SK-N-MC (cell line): ENCODE data around the gene PIK3R1.

Source experiments
- DNase-seq: peaks from one replicate; pipeline ENCODE4 v3.0.0-alpha.2; 2011; ENCODE audit warnings: low read depth, low spot score
- H3K27ac ChIP-seq: fragments of 200-600 bp; sonication (generic); 2 replicates; pipeline ENCODE4 v1.5.1; 2016; ENCODE audit warnings: mixed run types
- H3K36me3 ChIP-seq: fragments of 200-600 bp; sonication (generic); 2 replicates; pipeline ENCODE4 v1.6.1; 2017; ENCODE audit warnings: antibody characterized with exemption, low read length, mixed read lengths; ENCODE audit not compliant: insufficient read depth
- H3K4me3 ChIP-seq: fragments of 200-600 bp; sonication (generic); 2 replicates; pipeline ENCODE4 v1.5.1; 2016
- H3K9ac ChIP-seq: fragments of 200-600 bp; sonication (generic); 2 replicates; pipeline ENCODE4 v1.8.0; 2017; ENCODE audit warnings: mixed run types, mixed read lengths; ENCODE audit not compliant: insufficient read length
- H3K9me3 ChIP-seq: fragments of 200-600 bp; sonication (generic); 2 replicates; pipeline ENCODE4 v1.6.1; 2017; ENCODE audit warnings: low read depth, mild to moderate bottlenecking, antibody characterized with exemption, low read length, moderate library complexity, mixed read lengths
- EZH2 ChIP-seq: fragments of 200-600 bp; sonication (generic); IDR thresholded peaks from one replicate; pipeline ENCODE4 v1.6.1; 2017; ENCODE audit warnings: antibody characterized with exemption
- FOXP2 ChIP-seq: optimal IDR thresholded peaks from 2 replicates; pipeline ENCODE3; 2011; ENCODE audit warnings: mild to moderate bottlenecking, moderate library complexity; ENCODE audit not compliant: insufficient read depth; ENCODE audit errors: extremely low read length, control extremely low read depth
- POLR2AphosphoS5 ChIP-seq: IDR thresholded peaks from 2 replicates; pipeline ENCODE4 v1.6.1; 2012; ENCODE audit warnings: mild to moderate bottlenecking, low read depth, low read length, borderline replicate concordance

The PIK3R1 gene

DNA sequence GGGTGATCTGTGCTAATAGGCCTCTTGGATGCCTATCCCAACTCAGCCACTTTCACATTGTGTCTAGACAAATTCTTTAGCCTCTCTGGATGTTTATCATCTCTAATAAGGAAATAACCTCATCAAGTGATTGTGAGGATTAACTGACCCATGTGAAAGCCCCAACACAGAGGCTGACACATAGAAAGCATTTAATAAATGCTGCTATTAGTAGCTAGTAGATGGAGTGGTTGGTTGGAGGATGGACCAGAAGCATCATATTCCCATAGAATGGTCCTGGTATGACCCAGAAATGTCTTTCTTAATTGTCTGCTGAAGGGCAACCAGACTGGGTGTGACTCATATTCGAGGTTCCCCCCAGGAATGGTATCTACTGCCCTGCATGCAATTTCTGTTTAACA, 124.4 kb downstream of the PIK3R1 start:
- no peak for DNase-seq
- TF ChIP-seq POLR2AphosphoS5: no peak
- no peak for TF ChIP-seq EZH2
- TF ChIP-seq FOXP2: no peak
- H3K4me3 ChIP-seq: no peak overlapping the region
- H3K9ac ChIP-seq: no peak overlapping the region
- no peaks in the 10 kb centered on the region for H3K9me3 ChIP-seq
- H3K27ac ChIP-seq: no peak overlapping the region
- H3K36me3 ChIP-seq: no peaks in the 10 kb centered on the region

DNA sequence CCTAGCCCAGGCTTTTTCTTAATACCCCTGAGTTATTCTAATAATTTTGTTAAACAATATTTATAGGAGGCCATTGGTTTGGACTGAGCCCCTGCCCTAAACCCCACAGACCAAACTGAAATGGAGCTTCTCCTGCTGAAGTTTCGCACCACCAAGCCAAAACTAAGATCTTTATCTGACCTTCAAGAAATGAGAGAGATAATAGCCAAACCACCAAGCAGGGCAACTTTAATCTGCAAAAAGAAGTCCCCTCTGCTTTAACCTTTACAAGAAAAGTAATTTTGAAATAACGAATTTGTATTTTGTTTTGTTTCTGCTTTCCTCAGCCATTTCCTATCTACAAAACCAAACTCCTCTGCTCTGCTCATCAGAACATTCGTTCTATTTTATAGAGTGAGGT, 125.5 kb downstream of the PIK3R1 start:
- H3K27ac ChIP-seq: no peak overlapping the region
- TF ChIP-seq POLR2AphosphoS5 (no peak), EZH2 (no peak), FOXP2 (no peak)

DNA sequence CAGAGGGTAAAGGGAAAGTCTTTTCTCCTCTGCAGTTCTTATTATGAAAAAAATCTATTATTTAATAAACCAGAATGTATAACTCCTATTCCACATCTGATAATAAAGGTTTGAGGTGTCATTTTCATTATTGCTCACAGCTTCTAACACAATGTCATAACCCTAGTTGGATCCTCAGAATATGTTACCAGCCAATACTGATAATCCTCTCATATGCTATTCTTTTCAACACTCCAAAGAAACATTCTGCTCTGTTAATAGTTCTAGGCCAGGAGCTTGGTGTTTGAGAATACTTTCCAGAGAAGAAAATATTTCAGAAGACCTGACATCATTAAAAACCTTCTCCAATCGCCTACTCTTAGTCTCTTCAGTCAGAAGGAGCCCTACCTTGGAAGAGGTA, 127.1 kb downstream of the PIK3R1 start:
- no peak overlapping the region for H3K4me3 ChIP-seq
- TF ChIP-seq FOXP2: no peak
- no peak for TF ChIP-seq POLR2AphosphoS5
- no peak for TF ChIP-seq EZH2
- no peak overlapping the region for H3K9ac ChIP-seq
- no peak for DNase-seq
- no peaks in the 10 kb centered on the region for H3K9me3 ChIP-seq
- no peak overlapping the region for H3K27ac ChIP-seq
- no peaks in the 10 kb centered on the region for H3K36me3 ChIP-seq

More for the DNA sequence above, 125.5 kb downstream of the PIK3R1 start:
- Histone ChIP-seq H3K9ac (no peak overlapping the region), H3K9me3 (no peaks in the 10 kb centered on the region), H3K4me3 (no peak overlapping the region), H3K36me3 (no peaks in the 10 kb centered on the region)
- no peak for DNase-seq

DNA sequence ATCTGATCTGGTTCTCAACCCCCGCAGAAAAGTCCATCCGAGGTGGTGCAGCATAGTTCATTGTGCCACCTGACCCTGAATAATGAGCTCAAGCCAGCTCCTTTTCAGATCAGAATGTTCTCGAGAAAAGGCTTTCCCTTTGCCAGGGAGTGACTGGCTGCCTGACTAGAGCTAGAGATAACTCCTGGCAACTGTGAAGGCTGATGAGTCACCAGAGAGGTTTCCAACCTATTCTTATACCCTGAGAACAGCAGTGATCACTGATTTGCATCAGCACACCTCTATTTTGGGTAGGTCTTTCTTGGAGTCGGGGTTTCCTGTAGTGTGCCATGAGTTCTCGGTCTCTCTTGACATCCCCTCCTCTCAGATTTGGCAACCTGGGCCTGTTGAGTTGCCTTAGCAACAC, 127.9 kb downstream of the PIK3R1 start:
- Histone ChIP-seq H3K9me3 (no peaks in the 10 kb centered on the region), H3K27ac (no peak overlapping the region), H3K4me3 (no peak overlapping the region), H3K9ac (no peak overlapping the region), H3K36me3 (no peaks in the 10 kb centered on the region)
- no peak for DNase-seq
- TF ChIP-seq FOXP2 (no peak), EZH2 (no peak), POLR2AphosphoS5 (no peak)

DNA sequence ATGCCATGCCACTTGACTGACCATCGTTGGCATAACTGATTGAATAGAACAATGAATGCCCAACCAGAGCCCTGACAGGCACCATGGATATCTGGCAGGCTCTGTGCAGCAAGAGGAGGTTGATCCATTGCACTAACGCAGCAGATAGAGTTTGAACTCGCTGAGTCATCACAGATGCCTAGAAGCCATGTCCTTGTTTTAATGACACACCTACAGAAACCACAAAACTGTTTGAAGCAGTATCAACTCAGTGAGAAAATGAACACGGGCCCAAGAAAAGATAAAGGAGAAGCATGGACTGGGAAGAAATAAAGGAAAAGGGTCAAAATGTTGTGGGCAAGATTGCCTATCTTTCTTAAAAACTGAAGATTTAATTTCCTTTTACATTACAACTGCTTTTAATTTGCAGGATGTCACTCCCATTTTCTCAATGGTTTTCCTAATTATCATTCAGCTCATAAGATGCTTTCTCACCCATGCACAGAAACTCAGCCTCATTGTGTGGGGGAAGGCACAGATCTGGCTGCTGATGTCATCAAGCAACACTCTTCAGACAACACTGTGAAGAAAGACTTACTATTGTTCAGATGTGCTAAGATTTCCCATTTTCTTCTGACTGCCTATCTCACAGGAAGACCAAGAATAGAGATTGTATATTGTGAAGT, 129.0 kb downstream of the PIK3R1 start:
- TF ChIP-seq FOXP2 (no peak), EZH2 (no peak), POLR2AphosphoS5 (no peak)
- Histone ChIP-seq H3K4me3 (no peak overlapping the region), H3K36me3 (no peaks in the 10 kb centered on the region), H3K27ac (no peak overlapping the region), H3K9me3 (no peaks in the 10 kb centered on the region), H3K9ac (no peak overlapping the region)
- no peak for DNase-seq

DNA sequence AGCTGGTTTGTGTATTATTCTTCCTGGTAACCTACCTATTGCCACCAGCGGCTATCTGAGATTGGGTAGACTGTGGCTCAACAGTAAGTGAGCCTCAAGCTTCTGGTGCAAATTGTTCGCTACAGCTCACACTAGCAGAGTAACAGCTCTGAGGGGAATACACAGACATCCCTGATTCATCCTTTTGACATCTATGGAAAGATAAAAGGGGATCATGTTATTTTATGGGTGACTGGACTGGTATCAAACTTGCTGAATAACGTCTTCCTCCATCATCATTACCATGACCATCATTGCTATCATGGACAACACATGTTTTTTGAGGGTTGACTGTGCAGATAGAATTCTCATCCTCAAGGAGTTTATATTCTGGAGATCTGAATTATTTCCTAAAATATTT, 129.6 kb downstream of the PIK3R1 start:
- Histone ChIP-seq H3K36me3 (no peaks in the 10 kb centered on the region), H3K4me3 (no peak overlapping the region), H3K9me3 (no peaks in the 10 kb centered on the region), H3K9ac (no peak overlapping the region), H3K27ac (no peak overlapping the region)
- DNase-seq: no peak
- TF ChIP-seq POLR2AphosphoS5 (no peak), FOXP2 (no peak), EZH2 (no peak)

DNA sequence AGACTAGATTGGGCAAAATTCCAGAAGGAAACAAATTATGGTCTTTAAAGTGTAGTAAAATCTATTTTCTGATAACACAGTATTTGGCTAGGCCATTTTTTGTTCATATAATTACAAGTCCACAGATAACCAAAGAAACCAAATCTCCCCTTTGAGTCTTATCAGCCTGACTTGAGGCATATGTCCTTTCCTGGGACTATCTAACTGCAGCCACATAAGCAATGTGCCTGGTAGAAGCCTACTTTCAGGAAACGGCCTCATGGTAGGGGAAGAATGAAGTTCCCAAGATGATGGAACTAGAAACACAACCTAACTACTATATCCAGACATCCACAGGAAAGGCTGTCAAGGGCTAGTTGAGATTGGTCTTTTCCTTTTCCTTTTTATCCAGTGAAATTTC, 130.0 kb downstream of the PIK3R1 start:
- H3K9ac ChIP-seq: no peak overlapping the region
- DNase-seq: no peak
- no peaks in the 10 kb centered on the region for H3K9me3 ChIP-seq
- H3K27ac ChIP-seq: no peak overlapping the region
- TF ChIP-seq POLR2AphosphoS5 (no peak), FOXP2 (no peak), EZH2 (no peak)
- H3K4me3 ChIP-seq: no peak overlapping the region
- H3K36me3 ChIP-seq: no peaks in the 10 kb centered on the region

DNA sequence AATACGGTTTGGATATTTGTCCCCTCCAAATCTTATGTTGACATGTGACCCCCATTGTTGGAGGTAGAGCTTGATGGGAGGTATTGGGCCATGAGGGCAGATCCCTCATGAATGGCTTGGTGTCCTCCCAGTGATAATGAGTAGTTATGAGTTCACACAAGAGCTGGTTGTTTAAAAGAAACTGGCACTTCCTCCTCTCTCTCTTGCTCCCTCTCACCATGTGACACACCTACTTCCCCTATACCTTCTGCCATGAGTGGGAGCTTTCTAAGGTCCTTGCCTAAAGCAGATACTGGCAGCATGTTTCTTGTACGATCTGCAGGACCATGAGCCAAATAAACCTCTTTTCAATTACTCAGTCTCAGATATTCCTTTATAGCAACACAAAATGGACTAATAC, 132.0 kb downstream of the PIK3R1 start:
- DNase-seq: no peak
- Histone ChIP-seq H3K4me3 (no peak overlapping the region), H3K27ac (no peak overlapping the region), H3K9ac (no peak overlapping the region), H3K9me3 (no peaks in the 10 kb centered on the region), H3K36me3 (no peaks in the 10 kb centered on the region)
- TF ChIP-seq EZH2: no peak
- no peak for TF ChIP-seq FOXP2
- no peak for TF ChIP-seq POLR2AphosphoS5
